ENCODE results near the gene THBS2. TPM values are rescaled to one million over a fixed set of nuclear protein-coding genes. Genes with fewer than 3 reads are reported as not detected.
A peak's percentile ranks its signal among the peaks of the same experiment; 100 is the strongest.

THBS2 gene
- total and polyA plus RNA-seq, 2 of the 8 experiments (the other 6 are each of a cell fraction or from before 2014, with no cell fraction given) = 11.0 to 22.5 TPM

DNA sequence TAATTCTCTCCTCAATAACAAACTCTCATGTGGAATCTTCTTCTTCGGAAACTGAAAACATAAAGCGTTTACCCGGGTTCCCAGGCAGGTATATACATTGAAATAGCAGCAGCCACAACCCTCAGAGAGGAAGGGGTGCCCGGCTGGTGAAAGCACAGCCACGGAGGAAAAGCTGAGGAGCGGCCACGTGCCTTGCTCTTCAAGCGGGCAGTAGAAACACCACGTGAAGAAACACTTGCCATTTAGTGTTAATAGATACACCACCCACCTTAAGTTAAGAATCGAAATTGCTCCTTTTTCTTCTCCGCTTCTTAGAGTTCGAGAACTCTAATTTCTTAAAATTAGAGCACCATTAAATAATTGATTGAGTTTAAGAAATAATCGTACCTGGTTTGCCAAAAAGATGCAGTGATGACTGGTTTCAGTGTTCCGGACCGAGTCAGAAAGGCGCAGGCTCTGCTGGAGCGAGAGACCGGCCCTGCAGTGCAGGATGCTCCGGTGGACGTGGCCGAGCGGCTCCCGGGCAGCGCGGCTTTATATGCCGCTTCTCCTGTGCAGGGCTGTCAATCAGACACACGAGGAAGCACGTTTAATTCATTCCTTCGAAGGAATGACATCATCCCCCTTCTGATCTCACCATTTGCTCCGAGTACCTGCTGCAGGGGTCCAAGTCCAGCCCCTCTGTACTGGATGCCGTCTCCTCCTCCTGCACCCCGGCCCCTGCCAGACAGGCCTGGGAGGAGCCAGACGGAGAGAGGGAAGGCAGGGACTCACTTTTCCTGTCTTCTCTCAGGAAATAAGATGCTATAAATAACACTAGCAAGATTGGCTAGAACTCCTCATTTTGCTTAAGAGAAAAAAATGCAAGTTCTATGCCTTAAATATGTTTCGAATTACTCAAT, at the start of gene THBS2 (continued):
- TF ChIP-seq, protein P1, sequence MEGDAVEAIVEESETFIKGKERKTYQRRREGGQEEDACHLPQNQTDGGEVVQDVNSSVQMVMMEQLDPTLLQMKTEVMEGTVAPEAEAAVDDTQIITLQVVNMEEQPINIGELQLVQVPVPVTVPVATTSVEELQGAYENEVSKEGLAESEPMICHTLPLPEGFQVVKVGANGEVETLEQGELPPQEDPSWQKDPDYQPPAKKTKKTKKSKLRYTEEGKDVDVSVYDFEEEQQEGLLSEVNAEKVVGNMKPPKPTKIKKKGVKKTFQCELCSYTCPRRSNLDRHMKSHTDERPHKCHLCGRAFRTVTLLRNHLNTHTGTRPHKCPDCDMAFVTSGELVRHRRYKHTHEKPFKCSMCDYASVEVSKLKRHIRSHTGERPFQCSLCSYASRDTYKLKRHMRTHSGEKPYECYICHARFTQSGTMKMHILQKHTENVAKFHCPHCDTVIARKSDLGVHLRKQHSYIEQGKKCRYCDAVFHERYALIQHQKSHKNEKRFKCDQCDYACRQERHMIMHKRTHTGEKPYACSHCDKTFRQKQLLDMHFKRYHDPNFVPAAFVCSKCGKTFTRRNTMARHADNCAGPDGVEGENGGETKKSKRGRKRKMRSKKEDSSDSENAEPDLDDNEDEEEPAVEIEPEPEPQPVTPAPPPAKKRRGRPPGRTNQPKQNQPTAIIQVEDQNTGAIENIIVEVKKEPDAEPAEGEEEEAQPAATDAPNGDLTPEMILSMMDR (IDR thresholded peaks at IDR 0.05; ENCODE audit: control extremely low read depth in 1 of 3, insufficient read depth in 1 of 3, low read depth in 1 of 3, low read length in 3 of 3) = no peak
- TF ChIP-seq YY1 (IDR thresholded peaks at IDR 0.05; ENCODE audit: low read depth, low read length) (no peak), POLR2AphosphoS5 (IDR thresholded peaks at IDR 0.05; ENCODE audit: low read depth, low read length) (no peak), EZH2 (IDR thresholded peaks at IDR 0.05; ENCODE audit: low read depth, low read length, severe bottlenecking) (no peak), SIX5 (IDR thresholded peaks at IDR 0.05; ENCODE audit: low read depth, low read length) (no peak), JUND (IDR thresholded peaks at IDR 0.05; ENCODE audit: low read length) (peak; percentile 53; the same call in 1 of the 2 replicates), SIN3A (conservative IDR thresholded peaks at IDR 0.05 in 1 of 2, IDR thresholded peaks at IDR 0.05 in 1 of 2; ENCODE audit: low read depth in 1 of 2, low read length in 2 of 2) (no peak), TEAD4 (IDR thresholded peaks at IDR 0.05; ENCODE audit: low read depth, low read length) (no peak), SIRT6 (IDR thresholded peaks at IDR 0.05; ENCODE audit: low read length) (no peak), POU5F1 (IDR thresholded peaks at IDR 0.05; ENCODE audit: low read depth, low read length) (no peak), POLR2A (IDR thresholded peaks at IDR 0.05; ENCODE audit: control extremely low read depth in 1 of 2, low read depth in 2 of 2, low read length in 2 of 2) (no peak), KDM5A (IDR thresholded peaks at IDR 0.05; ENCODE audit: low read length) (no peak), NRF1 (IDR thresholded peaks at IDR 0.05; ENCODE audit: low read depth, low read length) (no peak), CTBP2 (IDR thresholded peaks at IDR 0.05; ENCODE audit: borderline replicate concordance, insufficient read depth, insufficient read length, low read length) (no peak), SP1 (IDR thresholded peaks at IDR 0.05; ENCODE audit: low read depth, low read length) (no peak), RBBP5 (IDR thresholded peaks at IDR 0.05; ENCODE audit: borderline replicate concordance, low read depth, low read length) (no peak), HDAC2 (IDR thresholded peaks at IDR 0.05; ENCODE audit: borderline replicate concordance in 1 of 2, low read depth in 2 of 2, low read length in 2 of 2) (no peak), JUN (IDR thresholded peaks at IDR 0.05; ENCODE audit: low read depth, low read length) (no peak)

All from H1 (cell line).